ENCODE results near the gene GRIK5.

DNA sequence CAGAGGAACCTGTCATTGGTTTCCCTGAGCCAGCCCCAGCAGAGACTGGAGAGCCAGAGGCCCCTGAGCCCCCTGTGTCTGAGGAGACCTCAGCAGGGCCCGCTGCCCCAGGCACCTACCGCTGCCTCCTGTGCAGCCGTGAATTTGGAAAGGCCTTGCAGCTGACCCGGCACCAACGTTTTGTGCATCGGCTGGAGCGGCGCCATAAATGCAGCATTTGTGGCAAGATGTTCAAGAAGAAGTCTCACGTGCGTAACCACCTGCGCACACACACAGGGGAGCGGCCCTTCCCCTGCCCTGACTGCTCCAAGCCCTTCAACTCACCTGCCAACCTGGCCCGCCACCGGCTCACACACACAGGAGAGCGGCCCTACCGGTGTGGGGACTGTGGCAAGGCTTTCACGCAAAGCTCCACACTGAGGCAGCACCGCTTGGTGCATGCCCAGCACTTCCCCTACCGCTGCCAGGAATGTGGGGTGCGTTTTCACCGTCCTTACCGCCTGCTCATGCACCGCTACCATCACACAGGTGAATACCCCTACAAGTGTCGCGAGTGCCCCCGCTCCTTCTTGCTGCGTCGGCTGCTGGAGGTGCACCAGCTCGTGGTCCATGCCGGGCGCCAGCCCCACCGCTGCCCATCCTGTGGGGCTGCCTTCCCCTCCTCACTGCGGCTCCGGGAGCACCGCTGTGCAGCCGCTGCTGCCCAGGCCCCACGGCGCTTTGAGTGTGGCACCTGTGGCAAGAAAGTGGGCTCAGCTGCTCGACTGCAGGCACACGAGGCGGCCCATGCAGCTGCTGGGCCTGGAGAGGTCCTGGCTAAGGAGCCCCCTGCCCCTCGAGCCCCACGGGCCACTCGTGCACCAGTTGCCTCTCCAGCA, 10.1 kb upstream of the GRIK5 start:
- TF ChIP-seq, protein P1, sequence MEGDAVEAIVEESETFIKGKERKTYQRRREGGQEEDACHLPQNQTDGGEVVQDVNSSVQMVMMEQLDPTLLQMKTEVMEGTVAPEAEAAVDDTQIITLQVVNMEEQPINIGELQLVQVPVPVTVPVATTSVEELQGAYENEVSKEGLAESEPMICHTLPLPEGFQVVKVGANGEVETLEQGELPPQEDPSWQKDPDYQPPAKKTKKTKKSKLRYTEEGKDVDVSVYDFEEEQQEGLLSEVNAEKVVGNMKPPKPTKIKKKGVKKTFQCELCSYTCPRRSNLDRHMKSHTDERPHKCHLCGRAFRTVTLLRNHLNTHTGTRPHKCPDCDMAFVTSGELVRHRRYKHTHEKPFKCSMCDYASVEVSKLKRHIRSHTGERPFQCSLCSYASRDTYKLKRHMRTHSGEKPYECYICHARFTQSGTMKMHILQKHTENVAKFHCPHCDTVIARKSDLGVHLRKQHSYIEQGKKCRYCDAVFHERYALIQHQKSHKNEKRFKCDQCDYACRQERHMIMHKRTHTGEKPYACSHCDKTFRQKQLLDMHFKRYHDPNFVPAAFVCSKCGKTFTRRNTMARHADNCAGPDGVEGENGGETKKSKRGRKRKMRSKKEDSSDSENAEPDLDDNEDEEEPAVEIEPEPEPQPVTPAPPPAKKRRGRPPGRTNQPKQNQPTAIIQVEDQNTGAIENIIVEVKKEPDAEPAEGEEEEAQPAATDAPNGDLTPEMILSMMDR (IDR thresholded peaks at IDR 0.05; ENCODE audit: borderline replicate concordance, extremely low read depth, low read length, poor library complexity, severe bottlenecking) = no peak
- TF ChIP-seq EZH2 (IDR thresholded peaks at IDR 0.05; ENCODE audit: borderline replicate concordance, low read depth, low read length, severe bottlenecking) = no peak
